Heart right ventricle (tissue), 16 donors: ENCODE measurements around the gene CHST6. TPM values are rescaled to one million over a fixed set of nuclear protein-coding genes. Genes with fewer than 3 reads are reported as not detected.

Source experiments
- ATAC-seq, 8 donors: fragments of 200-7000 bp; cut with Tn5 transposase; one replicate each; pipeline ENCODE4 v1.9.1; 2020; ENCODE audit warnings: mild to moderate bottlenecking in 8 of 8, moderate library complexity in 8 of 8, moderate number of reproducible peaks in 1 of 8
- DNase-seq, 2 donors: peaks; one replicate each; pipeline ENCODE4 v3.0.0-alpha.2; 2020
- H3K27ac ChIP-seq, 10 donors: fragments of 200-600 bp; sonication (generic) in 2 of 10; one replicate each; pipeline versions ENCODE4 v1.5.0 to v1.8.0; 2020 to 2022; ENCODE audit warnings: mild to moderate bottlenecking in 3 of 10
- H3K27me3 ChIP-seq, 7 donors: fragments of 200-600 bp; one replicate each; pipeline ENCODE4 v1.8.0; 2021 to 2022; ENCODE audit warnings: mild to moderate bottlenecking in 2 of 7
- H3K36me3 ChIP-seq, 9 donors: fragments of 200-600 bp; sonication (generic) in 1 of 9; one replicate each; pipeline versions ENCODE4 v1.5.0 to v1.8.0; 2020 to 2022; ENCODE audit warnings: mild to moderate bottlenecking in 2 of 9
- H3K4me1 ChIP-seq, 9 donors: fragments of 200-600 bp; sonication (generic) in 1 of 9; one replicate each; pipeline versions ENCODE4 v1.5.0 to v1.8.0; 2020 to 2022; ENCODE audit warnings: mild to moderate bottlenecking in 4 of 9
- H3K4me3 ChIP-seq, 10 donors: fragments of 200-600 bp; sonication (generic) in 2 of 10; one replicate each; pipeline versions ENCODE4 v1.5.0 to v1.8.0; 2020 to 2022; ENCODE audit warnings: mild to moderate bottlenecking in 7 of 10, moderate library complexity in 2 of 10
- H3K9me3 ChIP-seq, 11 donors: fragments of 200-600 bp in 10 of 11; sonication (generic) in 2 of 11; one replicate each; pipeline versions ENCODE4 v1.5.0 to v1.8.0; 2013 to 2022; ENCODE audit warnings: mild to moderate bottlenecking in 2 of 11, control low read depth in 1 of 11, moderate library complexity in 1 of 11
- CTCF ChIP-seq, 9 donors: fragments of 200-600 bp; sonication (generic) in 2 of 9; IDR thresholded peaks; one replicate each; pipeline versions ENCODE4 v1.5.0 to v1.8.0; 2021 to 2022; ENCODE audit warnings: antibody characterized with exemption in 9 of 9, mild to moderate bottlenecking in 5 of 9, moderate library complexity in 1 of 9
- WGBS, 2 donors: extraction: QIAGEN DNeasy Blood & Tissue Kit; methylation state at CpG; one replicate each; pipeline ENCODE4 v1.1.7; 2013; ENCODE audit warnings: inconsistent platforms in 1 of 2; 5-methylcytosine and 5-hydroxymethylcytosine counted together
- intact Hi-C, 10 donors: fragments of 100-400 bp; cut with DNase I; formaldehyde crosslinking; loops; one replicate each; pipeline versions ENCODE4 v1.11.1 to v1.14.2; 2022
- polyA plus RNA-seq, 2 donors: library from polyadenylated mRNA; stranded (reverse); fragments of 200-250 nt; gene quantifications; one replicate each; pipeline ENCODE4 v1.2.3, GENCODE V29; 2013
- total RNA-seq, 10 donors: library from RNA; stranded (reverse); fragmentation: NEBNext Ultra II Directional in 3 of 10; extraction: Animal tissue kit (Norgen Biotek cat#: 25700) in 3 of 10; gene quantifications; one replicate each; pipeline versions ENCODE4 v1.2.1 to v1.2.4, GENCODE V29; 2021 to 2023
- donor health status: Arrhythmogenic right ventricular cardiomyopathy.
- donor health status: ischemic (EF 13 %, LVEDD 7.1; RV severe dilation, severe dysfunction).
- donor health status: healthy with polysubstance abuse.
- donor health status: DM: no; HTN: yes; CAD: no.
- donor health status: DM: no; HTN: no; CAD: no.
- donor health status: ischemic (EF 25% LVEDD 6.9; RV normal size, moderate dysfunction).
- donor health status: ischemic (EF 25% LVEDD 5.7; RV mildly dilated, moderate dysfunction).
- donor health status: healthy.
- donor health status: DM: yes; HTN: yes; CAD: no.
- donor health status: Ischemic cardiomyopathy.
- donor health status: ischemic (EF 35%, LVEDD 5.7; RV mildly dilated, moderate dysfunction).
- donor health status: nonischemic (EF 11% LVEDD 7.7; RV severe dilation, severe dysfunction).
- donor health status: DM: yes; HTN: yes; CAD: no.
- donor health status: PGD.
- donor health status: ischemic (EF 29% LVEDD 5.4; RV normal size, mild dysfunction).
- donor health status: nonischemic (EF 23%, LVEDD 6.1; RV moderate dilation, normal function).

Gene CHST6
- total and polyA plus RNA-seq, 12 donors: 0.22 to 2.0 (median 0.86) TPM

DNA sequence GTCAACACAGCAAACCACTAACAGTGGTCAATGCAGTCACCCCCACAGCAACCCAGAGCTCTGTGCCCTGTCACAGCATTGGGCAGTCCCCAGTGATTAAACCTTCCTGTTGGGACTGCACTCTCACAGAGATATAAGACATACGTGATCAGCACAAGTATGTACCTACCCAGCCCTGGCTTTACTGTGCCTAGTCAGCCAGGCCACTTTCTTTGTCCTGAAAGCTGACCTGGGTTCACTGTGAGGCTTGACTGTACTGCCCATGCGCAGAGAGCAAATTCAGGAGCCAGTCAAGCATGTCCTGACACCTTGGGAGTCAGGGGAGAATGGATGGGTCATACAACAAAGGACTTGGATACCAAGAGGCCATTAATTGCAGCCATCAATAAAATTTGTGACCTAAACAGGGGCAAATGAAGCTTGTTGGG lies 19.8 kb downstream of the CHST6 start:
- no peaks in the 10 kb centered on the region for H3K9me3 ChIP-seq
- no peak overlapping the region for H3K4me3 ChIP-seq
- intact Hi-C loops: loop anchor here in 6 of 10 donors (5.0 to 10.0 kb wide), 8 partner anchors 37 to 292 kb away; partner anchors contain the start of genes ADAT1 (in 1 of the 6), CHST5 (in 1 of the 6) and TMEM231 (in 1 of the 6)
- no peak for ATAC-seq
- WGBS, 2 donors: 88 to 97% methylated on average over 2 of the region's 2 CpGs
- H3K27me3 ChIP-seq: no peaks in the 10 kb centered on the region
- peaks cover 0 to 6% (median 0%) of the 10 kb centered on the region in 9 donors for H3K4me1 ChIP-seq
- no peak for TF ChIP-seq CTCF (IDR thresholded peaks at IDR 0.05)
- DNase-seq: no peak
- no peak overlapping the region for H3K27ac ChIP-seq
- no peaks in the 10 kb centered on the region for H3K36me3 ChIP-seq

GRCh38 chr16:75472908-75473877 lies 22.0 kb downstream of the CHST6 start:
- no peak overlapping the region for H3K27ac ChIP-seq
- 96 to 97% methylated on average over 17 of the region's 17 CpGs for WGBS, 2 donors
- H3K36me3 ChIP-seq: no peaks in the 10 kb centered on the region
- H3K4me1 ChIP-seq: peaks cover 0 to 6% (median 0%) of the 10 kb centered on the region in 9 donors
- no peak for DNase-seq
- ATAC-seq: no peak
- no peak for TF ChIP-seq CTCF (IDR thresholded peaks at IDR 0.05)
- intact Hi-C loops: loop anchor here in 9 of 10 donors (2.0 to 10.0 kb wide), 12 partner anchors 39 to 292 kb away; partner anchors contain the start of genes ADAT1 (in 5 of the 9), CHST5 (in 1 of the 9) and TMEM231 (in 1 of the 9)
- no peaks in the 10 kb centered on the region for H3K9me3 ChIP-seq
- no peaks in the 10 kb centered on the region for H3K27me3 ChIP-seq
- H3K4me3 ChIP-seq: no peak overlapping the region

GRCh38 chr16:75471723-75472633 lies 23.3 kb downstream of the CHST6 start:
- peak; percentile 76 to 96 (median 94) for ATAC-seq
- no peaks in the 10 kb centered on the region for H3K36me3 ChIP-seq

More at GRCh38 chr16:75471723-75472633, 23.3 kb downstream of the CHST6 start:
- intact Hi-C loops: loop anchor here in 9 of 10 donors (1.0 to 10.0 kb wide), 18 partner anchors 40 to 293 kb away; partner anchors contain the start of genes ADAT1 (in 5 of the 9), CHST5 (in 1 of the 9) and TMEM231 (in 1 of the 9)
- Histone ChIP-seq H3K4me1 (peaks cover 0 to 6% (median 0%) of the 10 kb centered on the region in 9 donors), H3K9me3 (no peaks in the 10 kb centered on the region), H3K27me3 (no peaks in the 10 kb centered on the region), H3K4me3 (no peak overlapping the region), H3K27ac (no peak overlapping the region)
- peak in 1 of 2 donors; percentile 64 for DNase-seq
- WGBS, 2 donors: 13 to 15% methylated on average over 10 of the region's 10 CpGs
- TF ChIP-seq CTCF (IDR thresholded peaks at IDR 0.05): peak; percentile 61 to 86 (median 78)
